ACC112 (cell line): ENCODE data around the gene TGFBR2.
A peak's percentile ranks its signal among the peaks of the same experiment; 100 is the strongest.

Experiments
- H2AFZ ChIP-seq: fragments of 200-600 bp; sonication (generic); one replicate; pipeline ENCODE4 v1.6.0; 2017; ENCODE audit warnings: antibody characterized with exemption, low read length; ENCODE audit not compliant: unreplicated experiment
- H3K27ac ChIP-seq: fragments of 200-600 bp; sonication (generic); 2 replicates; pipeline ENCODE4 v1.5.1; 2014; ENCODE audit warnings: low read depth, mild to moderate bottlenecking, antibody characterized with exemption, low read length, moderate library complexity
- H3K27me3 ChIP-seq: fragments of 200-600 bp; sonication (generic); 2 replicates; pipeline ENCODE4 v1.6.1; 2014; ENCODE audit warnings: mild to moderate bottlenecking, antibody characterized with exemption, low read length, moderate library complexity, mixed read lengths; ENCODE audit not compliant: insufficient read depth
- H3K36me3 ChIP-seq: fragments of 200-600 bp; sonication (generic); 2 replicates; pipeline ENCODE4 v1.6.1; 2016; ENCODE audit warnings: mild to moderate bottlenecking, antibody characterized with exemption, low read length, moderate library complexity, mixed read lengths; ENCODE audit not compliant: insufficient read depth
- H3K4me1 ChIP-seq: fragments of 200-600 bp; sonication (generic); one replicate; pipeline ENCODE4 v1.6.1; 2016; ENCODE audit warnings: low read length, mixed read lengths; ENCODE audit not compliant: insufficient read depth, unreplicated experiment, control insufficient read depth
- H3K4me3 ChIP-seq: fragments of 200-600 bp; sonication (generic); 2 replicates; pipeline ENCODE4 v1.5.1; 2014; ENCODE audit warnings: mild to moderate bottlenecking, low read depth, low read length
- H3K79me2 ChIP-seq: fragments of 200-600 bp; sonication (generic); one replicate; pipeline ENCODE4 v1.6.0; 2016; ENCODE audit warnings: low read length; ENCODE audit not compliant: control insufficient read depth, unreplicated experiment, insufficient read depth

The TGFBR2 gene

DNA sequence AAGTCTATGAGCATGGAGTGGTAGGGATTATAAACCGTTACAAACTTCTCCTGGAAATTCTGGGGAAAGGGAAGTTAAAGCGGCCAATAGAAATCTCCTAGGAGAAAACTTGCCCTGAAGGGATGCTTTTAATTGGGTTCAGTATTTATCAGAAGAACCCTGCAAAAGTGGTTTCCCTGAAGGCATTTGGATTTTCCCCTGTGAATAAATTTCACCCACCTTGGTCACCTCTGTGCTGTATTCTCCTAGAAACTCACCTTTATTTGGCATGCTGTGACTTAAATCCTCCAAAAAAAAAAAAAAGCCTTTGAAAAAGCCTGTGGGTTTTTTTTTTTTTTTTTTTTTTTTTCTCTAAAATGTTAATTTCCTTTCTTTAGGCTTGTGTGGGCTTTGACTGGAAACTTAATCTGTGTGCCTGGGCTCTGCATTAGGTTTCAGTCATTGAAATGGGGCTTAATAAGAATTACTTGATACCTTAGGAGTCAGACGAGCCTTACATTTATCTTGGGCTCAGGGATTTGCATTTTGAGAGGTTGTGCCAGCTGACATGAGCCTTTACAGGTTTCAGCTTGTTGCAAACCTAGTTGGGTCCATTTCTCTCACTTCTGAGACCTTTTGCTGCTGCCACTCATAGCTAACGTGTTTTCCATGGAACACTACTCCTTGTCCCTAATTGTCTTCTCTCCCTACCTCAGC is 22.0 kb downstream of the TGFBR2 start:
- Histone ChIP-seq H3K4me1 (peaks cover 97% of the 10 kb centered on the region), H2AFZ (no peak overlapping the region)

DNA sequence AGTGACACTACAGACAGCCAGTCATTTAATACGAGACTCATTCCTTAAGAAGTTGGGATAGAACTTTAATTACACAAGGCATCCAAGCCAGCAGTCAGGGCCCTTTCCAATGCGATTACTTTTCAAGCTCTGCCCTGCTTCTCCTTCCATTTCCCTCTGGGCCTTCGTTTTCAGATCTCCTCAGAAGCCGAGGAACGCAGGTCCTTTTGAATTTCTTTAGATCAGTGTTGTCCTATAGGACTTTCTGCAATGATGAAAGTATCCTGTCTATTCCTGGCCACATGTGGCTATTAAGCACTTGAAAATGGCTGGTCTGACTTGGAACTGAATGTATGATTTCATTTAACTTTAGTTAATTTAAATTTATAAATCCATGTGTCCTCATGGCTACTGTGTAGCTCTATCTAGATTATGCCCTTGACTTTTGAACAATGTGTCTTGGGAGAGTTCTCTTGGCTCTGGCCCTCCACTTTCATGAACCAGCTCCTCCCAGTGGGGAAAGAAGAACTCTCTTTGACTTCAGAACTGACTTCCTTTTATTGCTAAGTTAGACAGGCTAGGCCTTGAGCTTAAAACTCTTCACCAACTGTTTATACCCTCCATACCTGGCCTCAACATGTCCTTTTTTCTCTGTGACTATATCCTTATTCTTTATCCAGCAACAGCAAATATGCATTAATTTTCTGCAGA is 22.6 kb downstream of the TGFBR2 start:
- no peaks in the 10 kb centered on the region for H3K27me3 ChIP-seq
- no peak overlapping the region for H2AFZ ChIP-seq
- H3K27ac ChIP-seq = peak overlapping the region; percentile 70
- no peak overlapping the region for H3K4me3 ChIP-seq
- peaks cover 99% of the 10 kb centered on the region for H3K79me2 ChIP-seq
- peaks cover 98% of the 10 kb centered on the region for H3K4me1 ChIP-seq
- H3K36me3 ChIP-seq = peaks cover 52% of the 10 kb centered on the region

More for the DNA sequence above, 22.0 kb downstream of the TGFBR2 start:
- no peak overlapping the region for H3K4me3 ChIP-seq
- no peaks in the 10 kb centered on the region for H3K27me3 ChIP-seq
- peak overlapping the region; percentile 70 for H3K27ac ChIP-seq
- H3K36me3 ChIP-seq = peaks cover 50% of the 10 kb centered on the region
- peaks cover 98% of the 10 kb centered on the region for H3K79me2 ChIP-seq

DNA sequence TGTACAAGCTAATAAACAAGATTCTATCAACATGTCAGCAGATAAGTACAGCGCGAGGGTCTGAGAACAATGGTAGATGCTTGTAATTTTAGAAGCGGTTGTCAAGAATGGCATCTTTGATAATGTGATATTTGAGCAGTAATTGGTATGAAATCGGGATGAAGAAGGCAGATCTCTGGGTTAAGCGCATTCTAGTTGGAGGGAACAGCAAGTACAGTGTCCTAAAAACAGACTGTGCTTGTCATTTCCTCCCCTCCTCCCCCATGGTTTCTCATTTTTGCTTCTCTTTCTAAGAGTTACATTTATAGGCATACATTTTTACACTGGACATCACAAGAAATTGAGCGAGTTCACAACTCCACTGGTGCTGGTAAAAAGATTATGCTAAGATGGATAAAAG is 23.3 kb downstream of the TGFBR2 start:
- peak overlapping the region; percentile 70 for H3K27ac ChIP-seq
- H3K4me1 ChIP-seq = peaks cover 94% of the 10 kb centered on the region
- H3K36me3 ChIP-seq = peaks cover 56% of the 10 kb centered on the region
- no peaks in the 10 kb centered on the region for H3K27me3 ChIP-seq
- peaks cover 99% of the 10 kb centered on the region for H3K79me2 ChIP-seq
- no peak overlapping the region for H3K4me3 ChIP-seq
- no peak overlapping the region for H2AFZ ChIP-seq

DNA sequence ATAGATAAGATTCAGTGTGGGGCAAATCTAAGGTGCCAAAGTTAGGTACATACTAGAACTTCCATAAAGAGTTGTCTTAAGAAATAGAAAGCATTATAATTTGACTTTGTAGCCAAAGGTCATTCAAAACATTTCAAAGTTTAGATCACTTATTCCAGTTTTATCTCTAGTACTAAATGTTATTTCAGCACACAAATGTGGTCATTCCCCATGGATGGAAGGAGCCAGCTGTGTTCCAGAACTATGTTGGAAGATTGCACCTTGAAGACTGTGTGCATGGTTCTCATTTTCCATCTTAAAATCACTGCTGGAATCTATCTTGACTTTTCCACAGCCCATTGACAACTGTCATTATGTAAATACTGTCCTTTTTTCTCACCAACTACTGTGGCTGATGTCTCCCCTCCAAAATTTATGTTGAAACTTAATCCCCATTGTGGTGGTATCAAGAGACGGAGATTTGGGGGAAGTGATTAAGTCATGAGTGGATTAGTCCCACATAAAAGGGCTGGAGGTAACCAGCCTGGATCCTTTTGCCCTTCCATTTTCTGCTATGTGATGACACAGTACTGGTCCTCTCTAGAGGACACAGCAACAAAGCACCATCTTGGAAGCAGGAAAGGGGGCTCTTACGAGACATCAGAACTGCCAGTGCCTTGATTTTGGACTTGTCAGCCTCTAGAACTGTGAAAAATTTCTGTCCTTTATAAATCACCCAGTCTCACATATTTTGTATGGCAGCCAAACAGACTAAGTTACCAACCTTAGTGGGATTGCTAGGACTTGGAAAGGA is 24.0 kb downstream of the TGFBR2 start:
- Histone ChIP-seq H3K36me3 (peaks cover 61% of the 10 kb centered on the region), H3K4me3 (peak overlapping the region; percentile 22; the same call in 1 of the 2 replicates), H3K27me3 (no peaks in the 10 kb centered on the region), H3K27ac (peak overlapping the region; percentile 70), H3K79me2 (peaks cover 99% of the 10 kb centered on the region), H3K4me1 (peaks cover 92% of the 10 kb centered on the region), H2AFZ (no peak overlapping the region)

DNA sequence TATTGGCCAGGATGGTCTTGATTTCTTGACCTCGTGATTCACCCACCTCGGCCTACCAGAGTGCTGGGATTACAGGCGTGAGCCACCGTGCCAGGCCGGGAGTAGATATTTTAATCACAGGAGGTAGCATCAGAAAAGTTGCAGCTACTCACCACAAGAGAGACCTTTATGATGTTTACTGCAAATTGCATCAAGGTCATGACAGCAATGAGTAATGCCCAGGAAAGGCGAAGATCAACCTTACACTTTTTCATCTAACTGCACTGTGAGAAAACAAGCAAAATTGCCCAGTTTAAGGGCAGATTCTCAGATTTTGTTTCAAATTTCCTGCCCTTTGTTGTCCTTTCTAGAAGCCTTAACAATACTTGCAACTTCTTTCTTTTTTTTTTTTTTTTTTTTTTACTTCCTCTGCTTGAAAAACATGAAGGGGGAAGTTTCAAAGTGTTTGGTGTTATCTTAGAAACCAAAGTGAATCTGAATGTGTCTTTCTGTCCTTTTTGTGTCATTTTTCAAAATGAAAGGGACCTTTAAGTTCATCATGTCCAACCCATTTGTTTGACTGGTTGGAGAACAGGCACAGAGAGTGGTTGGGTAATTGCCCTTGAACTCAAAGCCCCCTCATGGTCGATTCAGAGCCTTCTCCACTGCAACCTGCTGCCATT is 25.0 kb downstream of the TGFBR2 start:
- no peak overlapping the region for H2AFZ ChIP-seq
- H3K4me3 ChIP-seq = no peak overlapping the region
- peaks cover 100% of the 10 kb centered on the region for H3K79me2 ChIP-seq
- no peaks in the 10 kb centered on the region for H3K27me3 ChIP-seq
- H3K36me3 ChIP-seq = peaks cover 63% of the 10 kb centered on the region
- peaks cover 86% of the 10 kb centered on the region for H3K4me1 ChIP-seq
- H3K27ac ChIP-seq = peak overlapping the region; percentile 70

DNA sequence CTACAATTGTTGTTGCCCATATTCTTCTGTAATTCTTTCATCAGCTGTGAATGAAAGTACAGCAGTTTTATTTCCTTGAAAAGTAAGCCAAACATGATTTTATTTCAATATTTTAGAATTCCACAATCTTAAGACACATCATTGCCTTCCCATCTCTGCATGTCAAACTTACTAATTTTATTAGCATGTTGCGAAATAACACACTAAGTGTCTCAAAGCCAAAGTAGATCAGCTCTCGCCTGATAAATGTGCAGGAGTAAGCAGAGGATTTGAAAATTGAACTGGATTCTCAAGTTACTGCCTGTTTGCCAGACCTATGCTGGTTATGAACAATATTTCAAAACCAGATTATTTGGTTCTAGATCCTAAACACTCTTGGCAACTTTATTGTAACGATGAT is 25.7 kb downstream of the TGFBR2 start:
- H2AFZ ChIP-seq = no peak overlapping the region
- peaks cover 100% of the 10 kb centered on the region for H3K79me2 ChIP-seq
- peaks cover 79% of the 10 kb centered on the region for H3K4me1 ChIP-seq
- H3K4me3 ChIP-seq = no peak overlapping the region
- H3K27ac ChIP-seq = peak overlapping the region; percentile 70
- H3K36me3 ChIP-seq = peaks cover 58% of the 10 kb centered on the region
- no peaks in the 10 kb centered on the region for H3K27me3 ChIP-seq

DNA sequence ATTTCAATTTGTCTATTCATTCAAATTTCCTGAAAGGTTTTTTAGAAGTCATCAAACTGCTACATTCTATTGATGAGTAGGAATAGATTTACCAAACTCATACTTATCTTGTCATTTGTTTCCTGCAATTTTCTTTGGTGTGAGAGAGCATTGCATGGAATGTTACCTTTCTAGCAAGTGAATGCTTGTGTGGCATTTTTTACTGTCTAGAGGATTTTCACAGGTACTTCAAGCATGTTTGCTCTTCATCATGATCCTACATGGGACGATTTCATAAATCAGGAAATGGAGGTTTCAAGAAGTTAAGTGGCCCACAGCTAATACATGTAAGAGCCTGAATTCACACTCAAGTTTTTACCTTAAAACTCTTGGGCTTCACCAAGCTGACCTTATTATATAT is 26.1 kb downstream of the TGFBR2 start:
- Histone ChIP-seq H3K36me3 (peaks cover 58% of the 10 kb centered on the region), H3K79me2 (peaks cover 100% of the 10 kb centered on the region), H3K4me1 (peaks cover 75% of the 10 kb centered on the region), H2AFZ (no peak overlapping the region), H3K27ac (peak overlapping the region; percentile 70), H3K4me3 (no peak overlapping the region), H3K27me3 (no peaks in the 10 kb centered on the region)

DNA sequence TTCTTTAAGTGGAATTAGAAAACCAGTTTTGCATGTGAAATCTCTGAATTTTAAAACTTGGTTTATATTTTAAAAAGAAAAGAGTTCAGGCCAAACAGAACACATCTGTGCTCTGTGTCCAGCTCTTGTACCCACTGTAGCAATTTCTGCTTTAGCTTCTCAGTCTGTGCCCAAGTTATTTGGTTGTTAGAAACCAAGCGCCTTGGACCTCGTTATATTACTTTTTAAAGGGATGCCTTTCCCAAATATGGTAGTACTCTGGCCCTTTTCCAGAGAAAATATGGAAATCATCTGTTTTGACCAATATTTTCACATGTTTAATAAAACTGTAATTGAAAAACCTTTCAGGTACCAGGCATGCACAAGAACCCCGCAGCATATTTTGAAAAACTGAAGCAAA is 27.3 kb downstream of the TGFBR2 start:
- 0 out of 2 replicates have a peak overlapping the region, but pooled peaks have one; percentile 6 for H3K27ac ChIP-seq
- peaks cover 69% of the 10 kb centered on the region for H3K4me1 ChIP-seq
- H3K4me3 ChIP-seq = no peak overlapping the region
- peaks cover 67% of the 10 kb centered on the region for H3K36me3 ChIP-seq
- H3K27me3 ChIP-seq = no peaks in the 10 kb centered on the region
- no peak overlapping the region for H2AFZ ChIP-seq
- H3K79me2 ChIP-seq = peaks cover 100% of the 10 kb centered on the region

DNA sequence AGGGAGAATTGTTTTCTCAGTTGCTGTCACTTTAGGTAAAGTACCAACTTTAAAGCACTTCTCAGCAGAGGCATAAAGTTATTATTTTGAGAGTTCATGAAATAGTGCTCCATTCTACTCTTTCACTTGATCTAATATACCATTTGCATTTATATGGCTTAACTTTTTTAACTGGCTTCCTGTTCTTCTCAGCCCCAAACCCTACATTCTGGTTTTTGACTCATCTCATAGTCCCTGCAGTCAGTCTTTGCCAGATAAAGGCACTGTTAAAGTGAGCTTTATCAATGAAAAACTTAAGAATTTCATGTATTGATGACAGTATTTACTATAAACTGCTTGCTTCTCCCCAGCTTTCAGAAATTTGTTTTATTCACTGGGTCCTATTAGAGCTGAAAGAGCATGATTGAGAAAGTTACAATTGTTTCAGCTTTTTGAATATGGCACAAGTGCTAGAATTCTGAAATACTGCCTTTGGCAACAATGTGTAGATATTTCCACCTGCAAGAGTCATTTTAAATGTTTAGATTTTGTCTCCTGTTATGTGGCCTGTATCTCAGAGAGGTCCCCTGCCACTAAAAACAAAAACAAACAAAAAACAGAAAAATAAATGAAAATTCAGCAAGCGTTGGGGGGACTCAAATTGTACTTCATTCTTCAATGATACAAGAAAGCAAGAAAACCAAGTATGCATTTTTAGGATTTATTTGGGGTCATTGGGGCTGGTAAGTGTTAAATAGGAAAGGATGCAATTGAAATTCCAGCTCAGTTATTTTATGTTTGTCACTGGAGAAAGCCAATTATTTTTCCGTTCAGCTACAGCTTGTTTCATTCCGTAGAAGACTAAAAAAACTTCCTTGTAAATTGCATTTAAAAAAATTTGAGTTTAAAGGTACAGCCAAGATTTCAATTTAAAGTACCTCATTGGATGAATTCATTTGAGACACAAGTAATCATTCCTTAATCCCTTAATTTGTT is 28.6 kb downstream of the TGFBR2 start:
- H2AFZ ChIP-seq = no peak overlapping the region
- H3K27me3 ChIP-seq = no peaks in the 10 kb centered on the region
- peaks cover 65% of the 10 kb centered on the region for H3K4me1 ChIP-seq
- H3K79me2 ChIP-seq = peaks cover 100% of the 10 kb centered on the region
- no peak overlapping the region for H3K4me3 ChIP-seq
- H3K27ac ChIP-seq = no peak overlapping the region
- peaks cover 65% of the 10 kb centered on the region for H3K36me3 ChIP-seq
